ENCODE results near the gene PEX16. TPM values are rescaled to one million over a fixed set of nuclear protein-coding genes. Genes with fewer than 3 reads are reported as not detected.

Gene PEX16
- total RNA-seq, 2 experiments from 2014 or later = 56.3 to 62.0 TPM

DNA sequence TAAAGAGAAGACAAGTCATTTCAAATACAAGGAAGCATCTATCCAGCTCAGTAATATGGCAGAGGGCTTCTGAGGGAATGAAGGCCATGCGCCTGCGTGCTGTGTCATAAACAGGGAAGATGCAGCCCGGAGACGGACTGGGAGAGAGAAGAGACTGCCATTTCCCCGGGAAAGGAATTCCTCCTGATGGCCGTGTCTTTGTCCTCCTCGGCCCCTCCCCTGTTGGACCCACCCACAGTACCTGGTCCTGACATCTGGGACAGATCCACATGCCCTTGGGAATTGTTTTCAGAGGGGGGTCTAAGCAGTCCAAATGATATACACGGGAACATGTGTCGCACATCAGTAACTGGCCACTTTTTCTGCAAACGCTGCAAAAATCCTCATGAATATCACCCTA lies 20.2 kb upstream of the PEX16 start:
- Histone ChIP-seq H3K4me3 (ENCODE audit: low read length) (no peak overlapping the region), H3K36me3 (ENCODE audit: insufficient read depth, low read length) (peaks cover 67% of the 10 kb centered on the region), H3K27me3 (ENCODE audit: control insufficient read depth in 1 of 2, insufficient read depth in 2 of 2, low read length in 2 of 2) (no peaks in the 10 kb centered on the region), H3K27ac (ENCODE audit: low read depth in 1 of 2, low read length in 2 of 2) (no peak overlapping the region), H3K9me3 (ENCODE audit: control insufficient read depth in 1 of 2, insufficient read depth in 1 of 2, low read length in 2 of 2) (no peaks in the 10 kb centered on the region), H3K4me1 (ENCODE audit: insufficient read depth, low read length) (no peaks in the 10 kb centered on the region)
- DNase-seq (no peak), ATAC-seq (ENCODE audit: poor library complexity) (no peak)
- POLR2A ChIA-PET = no interaction called here
- CTCF ChIA-PET = no interaction called here
- TF ChIP-seq, protein P1, sequence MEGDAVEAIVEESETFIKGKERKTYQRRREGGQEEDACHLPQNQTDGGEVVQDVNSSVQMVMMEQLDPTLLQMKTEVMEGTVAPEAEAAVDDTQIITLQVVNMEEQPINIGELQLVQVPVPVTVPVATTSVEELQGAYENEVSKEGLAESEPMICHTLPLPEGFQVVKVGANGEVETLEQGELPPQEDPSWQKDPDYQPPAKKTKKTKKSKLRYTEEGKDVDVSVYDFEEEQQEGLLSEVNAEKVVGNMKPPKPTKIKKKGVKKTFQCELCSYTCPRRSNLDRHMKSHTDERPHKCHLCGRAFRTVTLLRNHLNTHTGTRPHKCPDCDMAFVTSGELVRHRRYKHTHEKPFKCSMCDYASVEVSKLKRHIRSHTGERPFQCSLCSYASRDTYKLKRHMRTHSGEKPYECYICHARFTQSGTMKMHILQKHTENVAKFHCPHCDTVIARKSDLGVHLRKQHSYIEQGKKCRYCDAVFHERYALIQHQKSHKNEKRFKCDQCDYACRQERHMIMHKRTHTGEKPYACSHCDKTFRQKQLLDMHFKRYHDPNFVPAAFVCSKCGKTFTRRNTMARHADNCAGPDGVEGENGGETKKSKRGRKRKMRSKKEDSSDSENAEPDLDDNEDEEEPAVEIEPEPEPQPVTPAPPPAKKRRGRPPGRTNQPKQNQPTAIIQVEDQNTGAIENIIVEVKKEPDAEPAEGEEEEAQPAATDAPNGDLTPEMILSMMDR (IDR thresholded peaks at IDR 0.05) = no peak
- no peak overlapping the region for H3K4me3 Mint-ChIP-seq
- intact Hi-C loops (cut with DNase I, micrococcal nuclease) = no loop called here
- H3K27ac Mint-ChIP-seq = no peak overlapping the region
- H3K4me1 Mint-ChIP-seq (ENCODE audit: low read depth) = no peaks in the 10 kb centered on the region
- peaks cover 75% of the 10 kb centered on the region for H3K36me3 Mint-ChIP-seq (ENCODE audit: low read depth)
- no peaks in the 10 kb centered on the region for H3K27me3 Mint-ChIP-seq
- no peaks in the 10 kb centered on the region for H3K9me3 Mint-ChIP-seq

DNA sequence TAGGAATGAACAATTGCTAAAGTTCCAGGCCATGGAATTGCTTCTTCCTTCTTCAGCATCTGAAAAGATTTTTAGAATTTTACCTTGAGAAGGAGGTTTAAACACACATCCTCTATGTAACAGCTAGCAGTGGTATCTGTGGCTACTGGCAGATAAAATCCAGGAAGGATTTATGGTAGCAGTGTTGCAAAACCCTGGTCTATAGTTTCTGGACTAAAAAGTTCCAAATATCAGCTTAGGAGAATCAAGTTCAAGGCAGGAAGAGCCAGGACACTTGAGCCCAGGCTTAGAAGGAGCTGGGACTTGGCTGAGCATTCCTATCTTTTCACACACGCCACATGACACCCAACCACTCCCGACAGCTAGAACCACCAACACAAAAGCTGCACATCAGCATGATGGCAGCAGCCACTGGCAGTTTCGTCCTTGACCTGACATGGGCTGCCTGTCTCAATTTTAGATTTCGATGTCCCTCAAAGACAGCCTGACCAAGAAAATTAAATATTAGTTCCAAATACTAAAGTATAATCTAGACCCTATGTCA lies 18.9 kb upstream of the PEX16 start:
- H3K4me1 ChIP-seq (ENCODE audit: insufficient read depth, low read length) = peaks cover 8% of the 10 kb centered on the region
- peaks cover 63% of the 10 kb centered on the region for H3K36me3 Mint-ChIP-seq (ENCODE audit: low read depth)

DNA sequence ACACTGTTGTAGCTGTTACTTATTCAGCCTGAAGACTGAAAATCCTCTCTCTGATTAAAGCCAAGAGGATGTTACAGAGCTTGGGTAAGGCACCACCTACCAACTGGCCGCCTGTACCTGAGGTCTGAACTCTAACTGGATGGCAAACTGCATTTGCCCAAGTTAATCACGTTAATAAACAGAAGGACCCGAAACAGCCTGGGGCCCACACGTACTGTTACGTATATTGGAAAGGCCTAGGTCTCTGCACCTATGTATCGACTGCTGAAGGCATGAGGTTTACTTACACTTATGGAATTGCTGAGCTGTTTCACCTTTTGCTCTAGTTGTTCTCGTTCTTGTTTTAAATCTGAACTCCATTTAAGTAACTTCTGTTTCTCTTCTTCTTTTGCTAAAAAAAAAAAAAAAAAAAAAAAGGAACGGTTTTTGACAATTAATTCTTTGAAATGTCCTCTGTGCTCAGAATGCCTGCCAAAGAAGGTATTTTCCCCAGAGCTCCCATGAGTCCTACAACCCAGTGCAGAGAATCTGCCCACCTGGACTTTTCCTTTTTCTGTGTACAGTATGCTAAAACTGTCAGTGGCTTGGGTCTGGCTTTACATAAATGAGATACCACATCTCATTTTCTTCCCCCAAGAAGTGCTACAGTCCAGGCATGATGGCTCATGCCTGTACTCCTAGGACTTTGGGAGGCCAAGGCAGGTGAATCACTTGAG lies 17.8 kb upstream of the PEX16 start:
- ATAC-seq (ENCODE audit: poor library complexity) (no peak), DNase-seq (no peak)
- H3K4me3 Mint-ChIP-seq = no peak overlapping the region
- Histone ChIP-seq H3K27me3 (ENCODE audit: control insufficient read depth in 1 of 2, insufficient read depth in 2 of 2, low read length in 2 of 2) (no peaks in the 10 kb centered on the region), H3K27ac (ENCODE audit: low read depth in 1 of 2, low read length in 2 of 2) (no peak overlapping the region), H3K4me1 (ENCODE audit: insufficient read depth, low read length) (peaks cover 18% of the 10 kb centered on the region), H3K36me3 (ENCODE audit: insufficient read depth, low read length) (peaks cover 60% of the 10 kb centered on the region), H3K9me3 (ENCODE audit: control insufficient read depth in 1 of 2, insufficient read depth in 1 of 2, low read length in 2 of 2) (no peaks in the 10 kb centered on the region), H3K4me3 (ENCODE audit: low read length) (no peak overlapping the region)
- H3K36me3 Mint-ChIP-seq (ENCODE audit: low read depth) = peaks cover 61% of the 10 kb centered on the region
- CTCF ChIA-PET = interaction anchor here (1.3 kb wide), 1 partner anchor 29 kb away, joined by 5 read pairs; no protein-coding TSS in a partner anchor
- TF ChIP-seq, protein P1 (IDR thresholded peaks at IDR 0.05) = no peak
- H3K4me1 Mint-ChIP-seq (ENCODE audit: low read depth) = peaks cover 14% of the 10 kb centered on the region
- POLR2A ChIA-PET = no interaction called here
- no peak overlapping the region for H3K27ac Mint-ChIP-seq
- no peaks in the 10 kb centered on the region for H3K27me3 Mint-ChIP-seq
- intact Hi-C loops (cut with DNase I, micrococcal nuclease) = no loop called here
- H3K9me3 Mint-ChIP-seq = no peaks in the 10 kb centered on the region

More for the DNA sequence above, 18.9 kb upstream of the PEX16 start:
- Histone ChIP-seq H3K27me3 (ENCODE audit: control insufficient read depth in 1 of 2, insufficient read depth in 2 of 2, low read length in 2 of 2) (no peaks in the 10 kb centered on the region), H3K36me3 (ENCODE audit: insufficient read depth, low read length) (peaks cover 62% of the 10 kb centered on the region), H3K27ac (ENCODE audit: low read depth in 1 of 2, low read length in 2 of 2) (no peak overlapping the region), H3K4me3 (ENCODE audit: low read length) (no peak overlapping the region), H3K9me3 (ENCODE audit: control insufficient read depth in 1 of 2, insufficient read depth in 1 of 2, low read length in 2 of 2) (no peaks in the 10 kb centered on the region)
- POLR2A ChIA-PET = no interaction called here
- Mint-ChIP-seq H3K9me3 (no peaks in the 10 kb centered on the region), H3K27ac (no peak overlapping the region), H3K4me3 (no peak overlapping the region), H3K4me1 (ENCODE audit: low read depth) (peaks cover 3% of the 10 kb centered on the region), H3K27me3 (no peaks in the 10 kb centered on the region)
- TF ChIP-seq, protein P1 (IDR thresholded peaks at IDR 0.05) = no peak
- DNase-seq = no peak
- ATAC-seq (ENCODE audit: poor library complexity) = no peak
- CTCF ChIA-PET = interaction anchor here (1.3 kb wide), 1 partner anchor 28 kb away, joined by 5 read pairs; no protein-coding TSS in a partner anchor
- intact Hi-C loops (cut with DNase I, micrococcal nuclease) = no loop called here
